HG03196 (cell line): ENCODE measurements around the gene CTDP1.
"Not testable (repeated sequence)": the region's sequence is repeated elsewhere in the genome, so short reads cannot be mapped to it uniquely, and the experiment has no call there.

Source experiments
- ATAC-seq: cut with Tn5 transposase; IDR thresholded peaks from one replicate; pipeline ENCODE4 v1.9.1; 2021; ENCODE audit not compliant: unreplicated experiment

CTDP1 gene

DNA sequence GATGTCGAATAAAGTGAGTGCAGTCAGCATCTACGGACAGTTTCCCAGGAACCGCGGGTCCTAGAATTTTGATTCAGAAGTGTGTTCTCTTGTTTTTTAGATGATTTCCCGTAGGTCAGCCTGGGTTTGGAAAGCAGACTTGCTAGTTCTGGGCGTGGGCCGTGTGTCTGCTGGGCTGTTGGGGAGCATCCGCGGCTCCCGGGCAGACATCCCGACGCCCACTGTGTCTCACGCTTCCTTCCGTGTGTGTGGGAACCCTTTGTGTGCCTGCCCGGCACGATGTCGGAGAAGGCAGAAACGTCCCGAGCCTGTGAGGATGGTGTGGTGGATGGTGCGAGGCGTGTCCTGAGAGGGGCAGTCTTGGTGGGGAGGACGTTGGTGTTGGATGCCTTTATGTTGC lies 18.4 kb downstream of the CTDP1 start:
- ATAC-seq, result no peak

DNA sequence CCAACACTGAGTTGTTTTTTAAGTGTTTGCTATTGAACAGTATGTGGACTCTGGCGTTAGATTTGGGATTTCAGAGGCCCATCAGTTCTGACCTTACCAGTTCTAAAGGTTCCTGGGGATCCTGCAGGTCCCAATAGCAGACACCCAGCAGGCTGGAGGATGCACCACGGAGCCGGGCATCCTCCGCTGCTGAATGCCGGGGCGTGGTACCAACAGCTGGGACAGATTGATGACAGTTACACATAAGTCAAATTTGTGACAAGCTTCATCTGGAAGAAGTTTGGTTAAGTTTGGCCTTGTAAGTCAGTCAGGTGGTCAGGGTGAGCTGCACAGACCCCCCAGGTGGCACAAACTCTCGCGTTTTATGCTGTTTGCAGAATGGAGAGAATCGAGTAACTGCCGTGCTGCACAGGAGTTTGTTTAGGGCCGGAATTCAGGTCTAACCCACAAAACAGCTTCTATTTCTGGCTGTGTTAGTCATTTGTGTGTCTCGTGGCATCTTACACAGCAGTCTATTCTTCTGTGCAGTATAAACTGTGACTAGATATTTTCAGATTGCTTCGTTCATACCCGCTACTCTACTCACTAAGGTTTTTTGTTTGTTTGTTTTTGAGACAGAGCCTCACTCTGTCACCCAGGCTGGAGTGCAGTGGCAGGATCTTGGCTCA lies 19.2 kb downstream of the CTDP1 start:
- ATAC-seq, result no peak

DNA sequence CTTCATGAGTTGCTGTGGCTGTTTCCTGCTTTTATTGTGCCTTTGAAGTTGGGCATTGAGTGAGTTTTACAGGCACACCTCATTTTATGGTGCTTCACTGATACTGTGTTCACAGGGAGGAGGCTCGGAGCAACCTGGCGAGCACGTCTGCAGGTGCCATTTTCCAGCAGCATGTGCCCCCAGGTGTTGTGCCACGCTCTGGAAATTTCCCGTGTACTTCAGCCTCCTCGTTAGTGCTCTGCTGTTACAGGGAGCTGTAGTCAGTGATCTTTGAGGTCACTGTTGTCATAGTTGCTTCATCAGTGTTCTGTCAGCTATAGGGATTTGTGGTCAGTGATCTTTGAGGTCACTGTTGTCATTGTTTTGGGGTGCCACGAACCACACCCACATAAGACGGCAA lies 20.1 kb downstream of the CTDP1 start:
- no peak for ATAC-seq

DNA sequence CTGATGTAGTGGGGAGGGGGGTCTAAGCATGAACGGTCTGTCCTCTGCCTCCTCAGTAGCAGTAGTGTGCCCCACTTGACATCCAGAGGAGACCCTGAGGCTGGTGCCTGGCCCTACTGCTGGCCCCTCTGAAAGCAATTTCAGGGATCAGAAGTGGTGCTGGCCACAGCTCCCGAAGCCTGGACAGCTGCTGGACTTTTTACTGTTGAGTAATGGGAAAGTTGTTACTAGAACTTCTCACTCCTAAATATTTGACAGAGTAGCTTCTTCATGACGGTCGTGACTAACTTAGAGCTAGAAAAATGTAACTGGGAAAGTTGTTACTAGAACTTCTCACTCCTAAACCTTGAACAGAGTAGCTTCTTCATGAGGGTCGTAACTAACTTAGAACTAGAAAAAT lies 23.3 kb downstream of the CTDP1 start:
- no peak for ATAC-seq

DNA sequence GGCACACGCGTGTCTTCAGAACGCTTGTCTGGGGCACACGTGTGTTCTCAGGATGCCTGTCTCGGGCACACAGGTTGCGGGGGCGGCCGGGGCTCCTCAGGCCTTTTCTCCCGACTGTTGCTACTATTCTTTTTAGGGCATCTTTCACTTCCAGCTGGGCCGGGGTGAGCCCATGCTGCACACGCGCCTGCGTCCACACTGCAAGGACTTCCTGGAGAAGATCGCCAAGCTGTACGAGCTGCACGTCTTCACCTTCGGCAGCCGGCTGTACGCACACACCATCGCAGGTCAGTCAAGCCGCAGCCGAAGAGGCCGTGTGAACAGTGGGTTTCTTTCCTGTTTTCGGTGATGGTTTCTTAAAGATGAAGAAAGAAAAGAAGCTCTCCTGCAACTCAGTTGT lies 25.0 kb downstream of the CTDP1 start:
- no peak for ATAC-seq

DNA sequence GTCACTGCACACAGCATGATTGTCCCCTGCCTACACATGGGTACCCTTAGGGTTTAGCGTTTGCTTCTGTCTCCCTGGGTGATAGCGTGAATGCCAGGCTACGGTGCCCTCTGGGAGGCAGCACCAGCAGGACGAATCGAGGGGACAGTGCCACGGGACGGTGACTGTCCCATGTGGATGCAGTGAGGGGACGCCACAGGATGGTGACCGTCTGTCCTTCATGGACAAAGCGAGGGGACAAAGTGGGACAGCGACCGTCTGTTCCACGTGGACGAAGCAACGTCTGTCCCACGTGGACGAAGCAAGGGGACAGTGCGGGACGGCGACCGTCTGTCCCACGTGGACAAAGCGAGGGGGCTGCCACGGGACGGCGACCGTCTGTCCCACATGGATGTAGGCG lies 25.7 kb downstream of the CTDP1 start:
- no peak for ATAC-seq

- ATAC-seq, result no peak
These were observed 26.4 kb downstream of the CTDP1 start for GRCh38 chr18:79706006-79706405.

DNA sequence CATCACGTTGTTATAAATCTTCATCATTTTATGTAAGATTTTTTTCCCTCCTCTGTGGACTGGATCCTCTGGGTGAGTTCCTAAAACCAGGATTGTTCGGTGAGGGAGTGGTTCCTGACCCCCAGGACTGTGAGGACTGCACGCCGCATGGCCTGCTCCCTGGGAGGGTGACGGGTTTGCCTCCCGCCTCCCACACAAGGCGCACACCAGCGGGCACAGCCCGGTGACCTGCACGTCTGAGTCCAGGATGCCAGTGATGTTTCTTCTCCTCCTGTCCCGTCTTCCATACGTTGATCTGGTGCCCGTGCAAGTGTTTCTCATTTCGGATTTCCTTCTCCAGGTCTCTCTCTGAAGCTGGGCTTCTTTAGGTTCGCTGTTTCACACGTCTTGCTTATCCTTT lies 27.1 kb downstream of the CTDP1 start:
- ATAC-seq, result no peak

GRCh38 chr18:79707239-79707638 lies 27.6 kb downstream of the CTDP1 start:
- no peak for ATAC-seq

DNA sequence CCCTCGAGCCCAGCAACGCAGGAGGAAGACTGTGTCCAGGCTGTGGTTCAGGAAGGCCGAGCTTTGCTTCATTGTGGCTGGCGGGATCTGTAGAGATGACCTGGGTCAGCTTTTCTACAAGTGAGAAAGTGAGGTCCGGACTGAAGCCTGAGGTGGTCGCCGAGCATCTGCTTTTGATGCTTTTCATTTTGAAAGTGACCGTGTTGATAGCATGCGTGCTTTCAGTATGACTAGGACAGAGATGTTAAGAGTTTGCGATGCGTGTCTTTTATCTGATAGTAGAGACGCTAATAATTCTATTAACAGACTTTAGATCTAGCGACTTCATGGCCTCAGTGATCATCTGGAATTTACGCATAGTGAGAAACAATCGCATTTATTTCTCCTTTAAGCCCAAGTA lies 28.1 kb downstream of the CTDP1 start:
- ATAC-seq, result no peak

DNA sequence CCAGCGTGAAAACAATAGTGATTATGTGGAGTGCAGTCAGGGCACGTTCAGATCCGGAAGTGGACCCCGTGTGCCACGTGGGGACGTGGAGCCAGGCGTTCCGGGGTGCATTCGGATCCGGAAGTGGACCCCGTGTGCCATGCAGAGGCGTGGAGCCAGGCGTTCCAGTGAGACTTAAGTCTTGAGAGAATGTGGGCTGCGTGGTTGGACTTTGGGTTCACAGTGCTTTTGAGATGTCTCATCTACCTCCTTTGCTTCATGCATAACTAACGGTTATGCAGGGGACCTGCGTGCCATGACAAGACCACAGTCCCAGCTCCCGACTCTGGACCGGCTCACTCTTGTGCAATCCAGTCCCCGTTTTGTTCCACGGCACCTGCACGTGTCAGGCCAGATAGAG lies 28.8 kb downstream of the CTDP1 start:
- ATAC-seq, result no peak

DNA sequence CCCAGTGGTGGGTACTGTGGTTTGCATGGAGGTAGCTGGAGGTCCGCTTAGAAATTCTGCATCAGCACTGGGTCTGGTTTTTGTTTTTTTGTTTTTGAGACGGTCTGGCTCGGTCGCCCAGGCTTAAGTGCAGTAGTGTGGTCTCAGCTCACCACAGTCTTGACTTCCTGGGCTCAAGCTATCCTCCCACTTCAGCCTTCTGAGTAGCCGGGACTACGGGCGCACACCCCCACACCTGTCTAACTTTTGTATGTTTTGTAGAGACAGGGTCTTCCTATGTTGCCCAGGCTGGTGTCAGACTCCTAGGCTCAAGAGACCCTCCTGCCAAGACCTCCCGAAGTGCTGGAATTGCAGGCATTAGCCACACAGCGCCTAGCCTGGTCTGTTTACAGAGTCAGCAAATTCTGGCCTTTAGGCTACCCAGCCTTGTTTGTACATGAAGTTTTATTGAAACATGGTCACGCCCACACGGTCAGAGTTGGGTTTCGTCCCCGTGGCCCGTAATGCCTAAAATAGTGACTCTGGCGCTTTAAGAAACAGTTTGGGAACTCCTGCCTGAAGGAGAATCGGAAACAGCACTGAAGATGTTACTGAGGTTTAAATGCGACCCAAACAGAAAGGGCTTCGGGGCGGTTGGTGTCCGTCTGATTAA lies 32.7 kb downstream of the CTDP1 start:
- no peak for ATAC-seq

GRCh38 chr18:79713341-79713740 lies 33.7 kb downstream of the CTDP1 start:
- ATAC-seq, result no peak

- no peak for ATAC-seq
These were observed 35.1 kb downstream of the CTDP1 start for GRCh38 chr18:79714531-79715240.

DNA sequence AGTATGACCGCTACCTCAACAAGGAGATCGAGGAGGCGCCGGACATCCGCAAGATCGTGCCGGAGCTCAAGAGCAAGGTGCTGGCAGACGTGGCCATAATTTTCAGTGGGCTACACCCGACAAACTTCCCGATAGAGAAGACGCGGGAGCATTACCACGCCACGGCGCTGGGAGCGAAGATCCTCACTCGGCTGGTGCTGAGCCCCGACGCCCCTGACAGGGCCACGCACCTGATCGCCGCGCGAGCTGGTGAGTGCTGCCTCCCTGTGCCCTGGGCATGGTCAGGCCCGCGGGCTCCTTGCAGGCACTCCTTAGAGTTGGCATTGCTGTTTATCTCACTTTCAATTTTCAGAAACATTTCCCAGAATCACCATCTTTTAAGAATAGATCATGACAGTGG lies 35.7 kb downstream of the CTDP1 start:
- ATAC-seq, result no peak

- ATAC-seq, result no peak
These were observed 37.5 kb downstream of the CTDP1 start for GRCh38 chr18:79717059-79717458.

GRCh38 chr18:79717555-79718074 lies 38.0 kb downstream of the CTDP1 start:
- ATAC-seq, result no peak

GRCh38 chr18:79718126-79718525 lies 38.5 kb downstream of the CTDP1 start:
- no peak for ATAC-seq

DNA sequence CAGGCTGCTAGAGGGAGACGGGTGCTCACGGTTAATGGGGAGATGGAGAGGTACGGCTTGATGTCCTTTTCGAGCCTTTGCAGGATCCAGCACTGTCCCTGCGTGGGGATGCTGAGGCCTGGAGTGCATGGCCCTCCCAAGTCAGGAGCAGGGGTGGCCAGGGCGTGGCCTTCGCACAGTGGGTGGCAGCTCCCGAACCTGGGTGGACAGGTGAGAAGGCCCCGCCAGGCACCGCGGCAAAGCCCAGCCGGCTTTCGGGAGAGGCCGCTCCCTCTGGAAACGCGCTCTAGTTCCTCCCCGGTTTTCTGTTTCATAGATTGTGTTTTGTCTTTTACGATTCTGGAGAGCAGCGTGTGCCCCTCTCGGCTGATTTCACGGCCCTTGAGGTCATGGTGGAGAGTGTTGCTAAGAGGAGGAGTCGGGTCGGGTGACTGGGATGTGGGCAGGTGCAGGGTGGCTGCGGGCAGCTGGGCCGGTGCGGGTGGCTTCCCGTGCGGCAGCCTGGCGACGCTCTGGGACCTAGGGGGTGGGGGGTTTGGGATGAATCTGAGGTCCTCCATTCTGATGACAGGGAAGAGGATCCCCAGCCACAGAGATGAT lies 39.4 kb downstream of the CTDP1 start:
- ATAC-seq, result no peak

DNA sequence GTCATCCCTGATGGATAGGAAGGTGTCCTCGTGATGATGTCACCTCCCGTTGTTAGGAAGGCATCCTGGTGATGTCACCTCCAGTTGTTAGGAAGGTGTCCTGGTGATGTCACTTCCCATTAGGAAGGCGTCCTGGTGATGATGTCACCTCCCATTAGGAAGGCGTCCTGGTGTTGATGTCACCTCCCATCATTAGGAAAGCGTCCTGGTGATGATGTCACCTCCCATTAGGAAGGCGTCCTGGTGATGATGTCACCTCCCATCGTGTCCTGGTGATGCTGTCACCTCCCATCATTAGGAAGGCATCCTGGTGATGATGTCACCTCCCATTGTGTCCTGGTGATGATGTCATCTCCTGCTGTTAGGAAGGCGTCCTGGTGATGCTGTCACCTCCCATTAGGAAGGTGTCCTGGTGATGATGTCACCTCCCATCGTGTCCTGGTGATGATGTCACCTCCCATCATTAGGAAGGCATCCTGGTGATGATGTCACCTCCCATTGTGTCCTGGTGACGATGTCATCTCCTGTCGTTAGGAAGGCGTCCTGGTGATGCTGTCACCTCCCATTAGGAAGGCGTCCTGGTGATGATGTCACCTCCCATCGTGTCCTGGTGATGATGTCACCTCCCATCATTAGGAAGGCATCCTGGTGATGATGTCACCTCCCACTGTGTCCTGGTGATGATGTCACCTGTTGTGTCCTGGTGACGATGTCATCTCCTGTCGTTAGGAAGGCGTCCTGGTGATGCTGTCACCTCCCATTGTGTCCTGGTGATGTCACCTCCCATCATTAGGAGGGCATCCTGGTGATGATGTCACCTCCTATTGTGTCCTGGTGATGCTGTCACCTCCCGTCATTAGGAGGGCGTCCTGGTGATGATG lies 40.1 kb downstream of the CTDP1 start:
- ATAC-seq, result not testable (repeated sequence)

- ATAC-seq, result no peak
These were observed 40.7 kb downstream of the CTDP1 start for GRCh38 chr18:79720359-79720733.
